HepG2 (cell line): ENCODE data around the gene PGAP1. TPM values are rescaled to one million over a fixed set of nuclear protein-coding genes. Genes with fewer than 3 reads are reported as not detected.

Experiments
- ATAC-seq: fragments of 200-7000 bp; cut with Tn5 transposase; 3 replicates; pipeline ENCODE4 v1.9.1; 2020; ENCODE audit warnings: mild to moderate bottlenecking, moderate library complexity
- BruUV-seq: library from RNA; stranded (reverse); fragments of 400-500 nt; replicated peaks from 2 replicates; lab custom pipeline; 2021; lab: Mats Ljungman, UMichigan
- CTCF ChIA-PET: fragments of 300-600 bp; formaldehyde crosslinking; extraction: SDS; loops from one replicate; lab custom pipeline; 2021; ENCODE audit warnings: low total read pairs, inconsistent platforms, low intra/inter-chr PET ratio; lab: Yijun Ruan, JAX
- POLR2A ChIA-PET: fragments of 350-600 bp; sonication (Branson Sonifier 250); formaldehyde crosslinking; loops from one replicate; lab custom pipeline; 2020; ENCODE audit warnings: antibody characterized with exemption, inconsistent platforms; lab: Yijun Ruan, JAX
- DNase-seq: peaks from one replicate; pipeline ENCODE4 v3.0.0-alpha.2; 2015; ENCODE audit warnings: low spot score
- FAIRE-seq: peaks from 3 replicates; lab custom pipeline; 2011; peaks lifted over from hg19 to GRCh38; lab: Jason Lieb, UNC
- H2AFZ ChIP-seq: one replicate; pipeline ENCODE4 v1.6.1; 2011; ENCODE audit warnings: low read length, inconsistent platforms
- H3K27ac ChIP-seq: fragments of 300-600 bp; 3 replicates; pipeline ENCODE4 v1.8.0; 2011; ENCODE audit warnings: mixed run types, mild to moderate bottlenecking, mixed read lengths, low read length, inconsistent platforms; ENCODE audit not compliant: insufficient read depth; ENCODE audit errors: extremely low read length
- H3K27me3 ChIP-seq, 2 experiments: fragments of 200-600 bp in 1 of 2; 2 replicates in 1 of 2; 3 replicates in 1 of 2; pipeline versions ENCODE4 v1.6.0 to v1.8.0; 2011; ENCODE audit warnings: low read length in 2 of 2, mild to moderate bottlenecking in 2 of 2, moderate library complexity in 2 of 2, inconsistent platforms in 1 of 2; ENCODE audit not compliant: insufficient read depth in 2 of 2, control insufficient read depth in 1 of 2
- H3K36me3 ChIP-seq, 2 experiments: fragments of 200-600 bp in 1 of 2; replicated peaks in 1 of 2; 2 replicates in 1 of 2; 3 replicates in 1 of 2; pipeline versions ENCODE4 v1.5.1 to v1.8.0; 2011; ENCODE audit warnings: low read length in 2 of 2, inconsistent platforms in 1 of 2; ENCODE audit not compliant: insufficient read depth in 2 of 2, control insufficient read depth in 1 of 2
- H3K4me1 ChIP-seq: 2 replicates; pipeline ENCODE4 v1.5.1; 2012; ENCODE audit warnings: low read length, inconsistent platforms; ENCODE audit not compliant: insufficient read depth
- H3K4me2 ChIP-seq: 2 replicates; pipeline ENCODE4 v1.6.0; 2011; ENCODE audit warnings: low read depth, low read length, inconsistent platforms
- H3K4me3 ChIP-seq, 3 experiments: fragments of 200-600 bp in 1 of 3; sonication (generic), shearing (Covaris generic) in 1 of 3; replicated peaks in 1 of 3; 2 replicates each; pipeline ENCODE4 v1.5.1; 2011 to 2016; ENCODE audit warnings: low read length in 3 of 3, inconsistent platforms in 2 of 3, low read depth in 2 of 3, mild to moderate bottlenecking in 2 of 3, control low read depth in 1 of 3, mixed read lengths in 1 of 3; ENCODE audit not compliant: insufficient read depth in 1 of 3
- H3K79me2 ChIP-seq: one replicate; pipeline ENCODE4 v1.6.1; 2011; ENCODE audit warnings: low read length, inconsistent platforms; ENCODE audit not compliant: insufficient read depth
- H3K9ac ChIP-seq: 2 replicates; pipeline ENCODE4 v1.6.0; 2011; ENCODE audit warnings: mild to moderate bottlenecking, low read depth, low read length, inconsistent platforms; ENCODE audit not compliant: insufficient read depth
- H3K9me3 ChIP-seq: 2 replicates; pipeline ENCODE4 v1.5.1; 2012; ENCODE audit warnings: mild to moderate bottlenecking, low read length
- H4K20me1 ChIP-seq: 2 replicates; pipeline ENCODE4 v1.6.0; 2011; ENCODE audit warnings: inconsistent platforms, mild to moderate bottlenecking, low read length, moderate library complexity; ENCODE audit not compliant: insufficient read depth
- ADNP ChIP-seq: sonication (generic); formaldehyde crosslinking; IDR thresholded peaks from 2 replicates; pipeline ENCODE4 v1.4.0; 2020; ENCODE audit warnings: missing genetic modification reagents
- CEBPB ChIP-seq: IDR thresholded peaks from 2 replicates; pipeline ENCODE4 v1.6.1; 2011; ENCODE audit warnings: low read depth, low read length, improper control_type of control experiment, borderline replicate concordance
- ERF ChIP-seq: IDR thresholded peaks from 2 replicates; pipeline ENCODE4 v1.6.1; 2018; ENCODE audit warnings: missing biosample characterization, missing genetic modification reagents
- HNRNPLL ChIP-seq: fragments of 200-400 bp; formaldehyde crosslinking; IDR thresholded peaks from 2 replicates; pipeline ENCODE4 v1.6.1; 2017; ENCODE audit warnings: mild to moderate bottlenecking, low read depth, low read length; ENCODE audit not compliant: poor library complexity, severe bottlenecking
- HNRNPUL1 ChIP-seq: fragments of 200-400 bp; formaldehyde crosslinking; IDR thresholded peaks from 2 replicates; pipeline ENCODE4 v1.6.1; 2017; ENCODE audit warnings: low read depth, mild to moderate bottlenecking, low read length, moderate library complexity
- HOXD1 ChIP-seq: sonication (generic); formaldehyde crosslinking; IDR thresholded peaks from 2 replicates; pipeline ENCODE4 v1.5.0; 2020; ENCODE audit warnings: missing genetic modification reagents
- JUN ChIP-seq: sonication (generic); formaldehyde crosslinking; IDR thresholded peaks from 2 replicates; pipeline ENCODE4 v1.4.0; 2020; ENCODE audit warnings: mild to moderate bottlenecking, missing genetic modification reagents
- MEIS1 ChIP-seq: sonication (generic); formaldehyde crosslinking; IDR thresholded peaks from 2 replicates; pipeline ENCODE4 v1.9.0; 2021; ENCODE audit warnings: mild to moderate bottlenecking, missing genetic modification reagents, moderate library complexity, borderline replicate concordance
- PBX3 ChIP-seq: sonication (generic); formaldehyde crosslinking; IDR thresholded peaks from 2 replicates; pipeline ENCODE4 v1.8.1; 2023; ENCODE audit warnings: missing genetic modification reagents, inconsistent platforms, borderline replicate concordance
- RARA ChIP-seq: IDR thresholded peaks from 2 replicates; pipeline ENCODE4 v1.6.1; 2016; ENCODE audit warnings: missing genetic modification reagents, missing compliant biosample characterization
- SNAPC2 ChIP-seq: sonication (generic); formaldehyde crosslinking; IDR thresholded peaks from 2 replicates; pipeline ENCODE4 v1.8.1; 2022; ENCODE audit warnings: mild to moderate bottlenecking, missing genetic modification reagents
- SYNCRIP ChIP-seq: fragments of 200-400 bp; formaldehyde crosslinking; IDR thresholded peaks from 2 replicates; pipeline ENCODE4 v1.6.1; 2018; ENCODE audit warnings: mild to moderate bottlenecking, low read depth, low read length; ENCODE audit not compliant: insufficient read depth
- THYN1 ChIP-seq: sonication (generic); formaldehyde crosslinking; IDR thresholded peaks from 2 replicates; pipeline ENCODE4 v1.8.1; 2023; ENCODE audit warnings: low read depth, mild to moderate bottlenecking, moderate library complexity, missing genetic modification reagents, borderline replicate concordance
- TIGD3 ChIP-seq: sonication (generic); formaldehyde crosslinking; IDR thresholded peaks from 2 replicates; pipeline ENCODE4 v1.5.1; 2020; ENCODE audit warnings: mild to moderate bottlenecking, missing genetic modification reagents, borderline replicate concordance
- ZBTB37 ChIP-seq: sonication (generic); formaldehyde crosslinking; IDR thresholded peaks from 2 replicates; pipeline ENCODE4 v1.4.0; 2020; ENCODE audit warnings: mild to moderate bottlenecking, missing genetic modification reagents
- ZKSCAN5 ChIP-seq: sonication (generic); formaldehyde crosslinking; IDR thresholded peaks from 2 replicates; pipeline ENCODE4 v1.5.1; 2020; ENCODE audit warnings: mild to moderate bottlenecking, missing genetic modification reagents
- ZNF552 ChIP-seq: sonication (generic); formaldehyde crosslinking; IDR thresholded peaks from 2 replicates; pipeline ENCODE4 v1.9.0; 2022; ENCODE audit warnings: missing genetic modification reagents, mild to moderate bottlenecking, borderline replicate concordance
- ZNF616 ChIP-seq: sonication (generic); formaldehyde crosslinking; IDR thresholded peaks from 2 replicates; pipeline ENCODE4 v1.5.0; 2020; ENCODE audit warnings: low read depth, mild to moderate bottlenecking, missing genetic modification reagents
- ZNF777 ChIP-seq: sonication (generic); formaldehyde crosslinking; IDR thresholded peaks from 2 replicates; pipeline ENCODE4 v1.4.0; 2020; ENCODE audit warnings: missing genetic modification reagents
- WGBS: methylation state at CpG from one replicate; pipeline ENCODE4 v1.1.6; 2017; ENCODE audit warnings: low lambda C conversion rate; 5-methylcytosine and 5-hydroxymethylcytosine counted together
- in situ Hi-C: cut with HindIII; loops from 2 replicates; pipeline ENCODE4 v1.10.0; 2017; ENCODE audit warnings: low pct_unique_long_range_greater_than_20kb; ENCODE audit not compliant: extremely low pct_ligation_motif_present
- intact Hi-C: fragments of 100-400 bp; cut with micrococcal nuclease; formaldehyde crosslinking; loops from one replicate; pipeline ENCODE4 v1.10.0; 2022; ENCODE audit not compliant: unreplicated experiment
- polyA plus RNA-seq, 8 experiments: library from polyadenylated mRNA; depleted of rRNA in 3 of 8; stranded (reverse) in 7 of 8; unstranded in 1 of 8; fragments of >200 nt; fragmentation: Illumina TruSeq in 4 of 8; extraction: Trizol in 4 of 8; gene quantifications; 2 replicates each; pipeline versions ENCODE4 v1.2.1 to v1.2.3, GENCODE V29; 2011 to 2016; ENCODE audit warnings: low read depth in 4 of 8, missing spikeins in 1 of 8, mixed read lengths in 1 of 8; ENCODE audit not compliant: insufficient read depth in 1 of 8
- total RNA-seq, 5 experiments: library from RNA; depleted of rRNA; stranded (reverse); fragments of >200 nt; fragmentation: Illumina TruSeq; extraction: Trizol; gene quantifications; 2 replicates each; pipeline ENCODE4 v1.2.3, GENCODE V29; 2016; ENCODE audit warnings: low read depth in 1 of 5

Gene PGAP1
- total and polyA plus RNA-seq, 2 of the 13 experiments (the other 11 are each of a cell fraction or from before 2014, with no cell fraction given), result 4.1 to 6.4 TPM

- TF ChIP-seq PBX3 (CRISPR knock-in tag) (no peak), ZNF777 (CRISPR knock-in tag) (no peak), ERF (CRISPR knock-in tag) (no peak), MEIS1 (CRISPR knock-in tag) (no peak), HNRNPUL1 (no peak)
Observed at GRCh38 chr2:196963961-196964360, 37.5 kb upstream of the PGAP1 start (continued).

- Histone ChIP-seq H3K27ac (no peak overlapping the region), H4K20me1 (0 out of 2 replicates have a peak, but pooled peaks cover 3% of the 10 kb centered on the region), H3K36me3 (no peaks in the 10 kb centered on the region), H3K79me2 (no peaks in the 10 kb centered on the region), H3K9me3 (no peaks in the 10 kb centered on the region), H3K9ac (no peak overlapping the region), H3K27me3 (no peaks in the 10 kb centered on the region), H3K4me3 (no peak overlapping the region), H2AFZ (no peak overlapping the region), H3K4me2 (no peak overlapping the region), H3K4me1 (peaks cover 10% of the 10 kb centered on the region)
- intact Hi-C loops, result no loop called here
- in situ Hi-C loops, result no loop called here
- CTCF ChIA-PET, result no interaction called here
- POLR2A ChIA-PET, result no interaction called here
- TF ChIP-seq SNAPC2 (no peak), ZNF616 (CRISPR knock-in tag) (no peak), ZNF552 (CRISPR knock-in tag) (no peak), CEBPB (no peak), THYN1 (CRISPR knock-in tag) (no peak), RARA (CRISPR knock-in tag) (no peak), HOXD1 (CRISPR knock-in tag) (no peak), SYNCRIP (no peak), ZBTB37 (CRISPR knock-in tag) (no peak), ADNP (CRISPR knock-in tag) (no peak), TIGD3 (no peak), ZKSCAN5 (no peak), JUN (no peak), HNRNPLL (no peak)
- BruUV-seq, result no TSS peak
- no peak for ATAC-seq
- no peak for FAIRE-seq
- WGBS, result 19% methylated on average over 2 of the region's 2 CpGs
- DNase-seq, result no peak
Observed at GRCh38 chr2:196963043-196963442, 36.5 kb upstream of the PGAP1 start.
